Right lobe of liver (tissue), 6 donors: Measurements from ENCODE around the gene SMARCC1. TPM values are rescaled to one million over a fixed set of nuclear protein-coding genes. Genes with fewer than 3 reads are reported as not detected.

Experiments
- ATAC-seq, 4 donors: fragments of 200-7000 bp; cut with Tn5 transposase; one replicate each; pipeline ENCODE4 v1.9.1; 2020; ENCODE audit warnings: mild to moderate bottlenecking in 4 of 4, moderate library complexity in 4 of 4
- DNase-seq, 3 donors: peaks; one replicate each; pipeline ENCODE4 v3.0.0-alpha.2; 2020
- H3K27ac ChIP-seq, 3 donors: fragments of 200-600 bp; one replicate each; pipeline ENCODE4 v1.8.0; 2022
- H3K27me3 ChIP-seq, 2 donors: fragments of 200-600 bp; one replicate each; pipeline ENCODE4 v1.8.0; 2022
- H3K36me3 ChIP-seq, 4 donors: fragments of 200-600 bp; sonication (generic) in 1 of 4; one replicate each; pipeline versions ENCODE4 v1.5.1 to v1.8.0; 2017 to 2022; ENCODE audit warnings: control low read depth in 1 of 4
- H3K4me1 ChIP-seq, 4 donors: fragments of 200-600 bp; sonication (generic) in 1 of 4; one replicate each; pipeline versions ENCODE4 v1.5.1 to v1.8.0; 2017 to 2022; ENCODE audit warnings: control low read depth in 1 of 4
- H3K4me3 ChIP-seq, 3 donors: fragments of 200-600 bp; one replicate each; pipeline ENCODE4 v1.8.0; 2022
- H3K9me3 ChIP-seq, 4 donors: fragments of 200-600 bp; sonication (generic) in 1 of 4; one replicate each; pipeline versions ENCODE4 v1.5.1 to v1.8.0; 2017 to 2022; ENCODE audit warnings: control low read depth in 1 of 4
- CTCF ChIP-seq, 4 donors: fragments of 200-600 bp in 3 of 4; fragments of 450-650 bp in 1 of 4; IDR thresholded peaks; one replicate each; pipeline versions ENCODE4 v1.5.1 to v1.8.0; 2016 to 2022; ENCODE audit warnings: antibody characterized with exemption in 4 of 4, mild to moderate bottlenecking in 2 of 4
- POLR2A ChIP-seq: fragments of 450-650 bp; IDR thresholded peaks from one replicate; pipeline ENCODE4 v1.6.1; 2017; ENCODE audit warnings: antibody characterized with exemption, mild to moderate bottlenecking
- WGBS: methylation state at CpG from one replicate; pipeline ENCODE4 v1.1.6; 2018; ENCODE audit warnings: low coverage, low lambda C conversion rate; ENCODE audit not compliant: insufficient coverage; ENCODE audit errors: missing lambda C conversion rate; 5-methylcytosine and 5-hydroxymethylcytosine counted together
- intact Hi-C, 2 donors: fragments of 100-400 bp; cut with DNase I; formaldehyde crosslinking; loops; one replicate each; pipeline versions ENCODE4 v1.11.2 to v1.14.1; 2022
- total RNA-seq, 6 experiments: library from RNA; depleted of rRNA in 2 of 6; stranded (reverse); fragments of >200 nt in 2 of 6; fragmentation: NEBNext Ultra II Directional in 3 of 6; extraction: Animal tissue kit (Norgen Biotek cat#: 25700) in 3 of 6; gene quantifications; one replicate each; pipeline versions ENCODE4 v1.1.0 to v1.2.4, GENCODE V29; 2016 to 2023
- donor health status: DM: no; HTN: yes; CAD: no.
- donor health status: DM: no; HTN: no; CAD: no.
- donor health status: DM: no; HTN: no; CAD: no.
- donor health status: DM: no; HTN: yes; CAD: no.
- donor health status: DM: no; HTN: yes; CAD: no.

SMARCC1 gene
- total RNA-seq, 6 experiments from 2014 or later: 15.6 to 32.0 (median 24.1) TPM

- ATAC-seq: peak in 1 of 4 donors; percentile 26
- no peak overlapping the region for H3K4me3 ChIP-seq
- no peak for TF ChIP-seq CTCF (IDR thresholded peaks at IDR 0.05)
- TF ChIP-seq POLR2A: no peak
- H3K9me3 ChIP-seq: no peaks in the 10 kb centered on the region
- no peaks in the 10 kb centered on the region for H3K4me1 ChIP-seq
- DNase-seq: no peak
- no peaks in the 10 kb centered on the region for H3K27me3 ChIP-seq
- no peaks in the 10 kb centered on the region for H3K36me3 ChIP-seq
- H3K27ac ChIP-seq: no peak overlapping the region
- WGBS: 77% methylated on average over 5 of the region's 9 CpGs
- intact Hi-C loops: no loop called here
These were observed 215.0 kb downstream of the SMARCC1 start for GRCh38 chr3:47566667-47567066.

GRCh38 chr3:47565734-47566550 is 215.8 kb downstream of the SMARCC1 start:
- intact Hi-C loops: no loop called here

GRCh38 chr3:47556351-47556750 is 225.3 kb downstream of the SMARCC1 start:
- Histone ChIP-seq H3K9me3 (no peaks in the 10 kb centered on the region), H3K27ac (no peak overlapping the region), H3K4me1 (no peaks in the 10 kb centered on the region), H3K36me3 (no peaks in the 10 kb centered on the region), H3K4me3 (no peak overlapping the region), H3K27me3 (no peaks in the 10 kb centered on the region)
- DNase-seq: no peak
- TF ChIP-seq POLR2A (no peak), CTCF (IDR thresholded peaks at IDR 0.05) (no peak)
- intact Hi-C loops: no loop called here
- ATAC-seq: no peak
- 81% methylated on average over 2 of the region's 2 CpGs for WGBS

More at GRCh38 chr3:47565734-47566550, 215.8 kb downstream of the SMARCC1 start:
- no peak for ATAC-seq
- no peaks in the 10 kb centered on the region for H3K4me1 ChIP-seq
- no peaks in the 10 kb centered on the region for H3K27me3 ChIP-seq
- 66% methylated on average over 12 of the region's 19 CpGs for WGBS
- H3K27ac ChIP-seq: no peak overlapping the region
- H3K36me3 ChIP-seq: no peaks in the 10 kb centered on the region
- no peak for DNase-seq
- TF ChIP-seq POLR2A: no peak
- no peak for TF ChIP-seq CTCF (IDR thresholded peaks at IDR 0.05)
- H3K9me3 ChIP-seq: no peaks in the 10 kb centered on the region
- no peak overlapping the region for H3K4me3 ChIP-seq

GRCh38 chr3:47554335-47554734 is 227.4 kb downstream of the SMARCC1 start:
- Histone ChIP-seq H3K36me3 (no peaks in the 10 kb centered on the region), H3K9me3 (no peaks in the 10 kb centered on the region), H3K27me3 (no peaks in the 10 kb centered on the region), H3K4me3 (no peak overlapping the region), H3K27ac (no peak overlapping the region), H3K4me1 (no peaks in the 10 kb centered on the region)
- ATAC-seq (no peak), DNase-seq (no peak)
- no peak for TF ChIP-seq CTCF (IDR thresholded peaks at IDR 0.05)
- no peak for TF ChIP-seq POLR2A
- intact Hi-C loops: no loop called here
- WGBS: 71% methylated on average over 1 of the region's 6 CpGs
